ENCODE data around the gene UBE2N.

The UBE2N gene

DNA sequence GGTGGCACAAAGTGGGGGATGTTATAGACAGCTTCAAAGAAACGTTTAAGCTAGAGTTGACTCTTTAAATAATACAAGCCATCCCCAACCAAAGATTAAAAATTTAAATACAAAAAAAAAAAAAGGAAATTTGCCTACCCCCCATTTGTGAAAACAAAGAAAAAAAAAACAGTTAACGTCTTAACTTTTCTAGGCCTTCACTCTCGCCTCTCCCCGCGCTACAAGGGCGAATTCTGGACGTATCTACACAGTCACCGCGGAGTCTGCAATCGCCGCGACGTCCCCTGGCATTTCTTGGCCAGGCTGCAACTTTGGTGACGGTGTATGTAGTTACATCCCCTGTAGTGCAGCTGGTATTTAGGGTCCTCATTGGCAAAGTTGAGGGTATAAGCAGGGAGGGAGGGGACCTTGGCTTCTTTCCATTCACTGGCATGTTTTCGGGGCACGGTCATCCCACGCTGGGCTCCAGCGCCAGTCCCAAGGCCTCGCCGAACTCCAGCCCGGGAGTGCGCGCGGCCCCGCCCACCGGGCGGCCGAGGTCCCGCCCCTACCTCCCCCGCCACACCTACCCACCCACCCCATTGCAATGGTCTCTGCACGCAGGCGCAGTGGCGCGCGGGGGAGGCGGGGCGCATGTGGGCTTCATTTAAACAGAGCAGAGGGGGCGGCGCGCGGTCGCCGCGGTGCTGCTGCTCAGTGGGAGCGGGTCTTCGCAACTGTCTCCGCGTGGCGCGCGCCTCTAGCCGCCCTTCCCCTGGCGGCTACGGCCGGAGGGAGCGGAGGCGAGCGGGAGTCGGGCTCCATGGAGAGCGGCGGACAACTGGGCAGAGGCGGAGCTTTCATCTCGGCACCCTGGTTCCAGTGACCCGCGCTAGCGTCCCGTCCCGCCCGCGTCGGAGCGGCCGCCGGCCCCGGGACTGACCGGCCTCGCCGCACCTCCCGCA lies 64.2 kb downstream of the UBE2N start, which contains the start of gene NUDT4:
Gene NUDT4 (plus strand): TSS at position 674 of the 944 bp plus-strand sequence. CDS start 398 bp downstream, outside the sequence.
- Mint-ChIP-seq H3K9me3 (no peaks in the 10 kb centered on the region), H3K27me3 (ENCODE audit: low read depth) (no peaks in the 10 kb centered on the region), H3K4me1 (peaks cover 48% of the 10 kb centered on the region), H3K36me3 (ENCODE audit: low read depth) (peaks cover 6% of the 10 kb centered on the region), H3K4me3 (peak within 1 kb of the TSS; percentile 98 to 100 (median 100)), H3K27ac (peak within 1 kb of the TSS; percentile 96 to 99 (median 98))
- TF ChIP-seq, protein P1, sequence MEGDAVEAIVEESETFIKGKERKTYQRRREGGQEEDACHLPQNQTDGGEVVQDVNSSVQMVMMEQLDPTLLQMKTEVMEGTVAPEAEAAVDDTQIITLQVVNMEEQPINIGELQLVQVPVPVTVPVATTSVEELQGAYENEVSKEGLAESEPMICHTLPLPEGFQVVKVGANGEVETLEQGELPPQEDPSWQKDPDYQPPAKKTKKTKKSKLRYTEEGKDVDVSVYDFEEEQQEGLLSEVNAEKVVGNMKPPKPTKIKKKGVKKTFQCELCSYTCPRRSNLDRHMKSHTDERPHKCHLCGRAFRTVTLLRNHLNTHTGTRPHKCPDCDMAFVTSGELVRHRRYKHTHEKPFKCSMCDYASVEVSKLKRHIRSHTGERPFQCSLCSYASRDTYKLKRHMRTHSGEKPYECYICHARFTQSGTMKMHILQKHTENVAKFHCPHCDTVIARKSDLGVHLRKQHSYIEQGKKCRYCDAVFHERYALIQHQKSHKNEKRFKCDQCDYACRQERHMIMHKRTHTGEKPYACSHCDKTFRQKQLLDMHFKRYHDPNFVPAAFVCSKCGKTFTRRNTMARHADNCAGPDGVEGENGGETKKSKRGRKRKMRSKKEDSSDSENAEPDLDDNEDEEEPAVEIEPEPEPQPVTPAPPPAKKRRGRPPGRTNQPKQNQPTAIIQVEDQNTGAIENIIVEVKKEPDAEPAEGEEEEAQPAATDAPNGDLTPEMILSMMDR (IDR thresholded peaks at IDR 0.05; ENCODE audit: unreplicated experiment in 3 of 3): no peak

- H3K36me3 Mint-ChIP-seq (ENCODE audit: low read depth): peaks cover 5% of the 10 kb centered on the region
- TF ChIP-seq, protein P1 (IDR thresholded peaks at IDR 0.05; ENCODE audit: unreplicated experiment in 3 of 3): no peak
- H3K27ac Mint-ChIP-seq: peak overlapping the region; percentile 69 to 83 (median 72)
- H3K9me3 Mint-ChIP-seq: no peaks in the 10 kb centered on the region
- peaks cover 41% of the 10 kb centered on the region for H3K4me1 Mint-ChIP-seq
- no peaks in the 10 kb centered on the region for H3K27me3 Mint-ChIP-seq (ENCODE audit: low read depth)
- H3K4me3 Mint-ChIP-seq: peak overlapping the region; percentile 82 to 90 (median 88)
Measured at GRCh38 chr12:93376436-93377251, 65.1 kb downstream of the UBE2N start.

DNA sequence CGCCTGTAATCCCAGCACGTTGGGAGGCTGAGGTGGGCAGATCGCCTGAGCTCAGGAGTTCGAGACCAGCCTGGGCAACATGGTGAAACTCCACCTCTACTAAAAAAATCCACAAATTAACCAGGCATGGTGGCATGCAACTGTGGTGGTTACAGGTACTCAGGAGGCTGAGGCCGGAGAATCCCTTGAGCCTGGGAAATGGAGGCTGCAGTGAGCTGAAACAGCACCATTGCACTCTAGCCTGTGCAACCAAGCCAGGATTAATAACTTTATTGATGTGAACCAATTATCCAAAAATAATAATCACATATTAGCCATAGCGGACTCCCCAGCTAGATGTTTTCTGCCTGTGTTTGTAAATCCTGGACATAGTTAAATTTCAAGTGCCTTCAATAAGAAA lies 65.8 kb downstream of the UBE2N start:
- no peaks in the 10 kb centered on the region for H3K9me3 Mint-ChIP-seq
- H3K27me3 Mint-ChIP-seq (ENCODE audit: low read depth): no peaks in the 10 kb centered on the region
- H3K4me3 Mint-ChIP-seq: peak overlapping the region in 2 of 3 experiments; percentile 82 to 88
- no peaks in the 10 kb centered on the region for H3K36me3 Mint-ChIP-seq (ENCODE audit: low read depth)
- H3K4me1 Mint-ChIP-seq: peaks cover 33% of the 10 kb centered on the region
- peak overlapping the region; percentile 69 to 83 (median 72) for H3K27ac Mint-ChIP-seq
- TF ChIP-seq, protein P1 (IDR thresholded peaks at IDR 0.05; ENCODE audit: unreplicated experiment in 3 of 3): no peak

DNA sequence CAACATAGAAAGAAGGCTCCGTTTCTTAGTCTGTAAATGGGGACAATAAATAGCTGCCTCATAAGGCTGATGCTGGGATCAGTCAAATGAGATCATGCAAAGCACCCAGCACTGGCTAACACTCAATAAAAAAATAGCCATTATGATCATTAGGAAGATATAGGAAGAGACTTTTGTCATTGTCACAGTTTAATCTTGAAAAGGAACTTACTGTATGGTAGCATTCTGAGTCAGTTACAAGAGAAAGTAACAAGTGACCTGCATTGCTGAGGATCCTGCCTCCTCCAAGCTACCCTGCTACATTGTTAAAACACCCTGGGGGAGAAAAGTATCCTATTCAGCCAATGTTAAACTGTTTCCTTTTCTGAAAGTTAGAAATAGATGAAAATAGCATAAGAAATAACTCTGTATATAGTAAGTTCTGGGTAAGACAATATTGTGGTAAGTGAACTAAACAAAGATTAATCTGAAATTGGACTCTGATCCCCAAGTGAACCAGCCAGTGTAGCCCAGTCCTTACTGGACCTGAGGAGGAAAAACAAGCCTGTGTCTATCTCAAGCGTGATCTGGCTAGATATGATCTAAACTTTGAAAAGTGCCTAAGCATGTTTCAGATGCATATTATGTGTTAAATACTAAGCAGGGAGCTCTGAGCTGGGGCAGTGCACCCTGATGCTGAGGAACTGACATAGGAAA lies 67.6 kb downstream of the UBE2N start:
- TF ChIP-seq, protein P1 (IDR thresholded peaks at IDR 0.05; ENCODE audit: unreplicated experiment in 3 of 3): no peak
- H3K27ac Mint-ChIP-seq: peak overlapping the region; percentile 1 to 85 (median 47)
- H3K9me3 Mint-ChIP-seq: no peaks in the 10 kb centered on the region
- H3K4me3 Mint-ChIP-seq: peak overlapping the region in 1 of 3 experiments; percentile 37
- no peaks in the 10 kb centered on the region for H3K36me3 Mint-ChIP-seq (ENCODE audit: low read depth)
- H3K27me3 Mint-ChIP-seq (ENCODE audit: low read depth): no peaks in the 10 kb centered on the region
- peaks cover 22% of the 10 kb centered on the region for H3K4me1 Mint-ChIP-seq

GRCh38 chr12:93370947-93371346 lies 70.8 kb downstream of the UBE2N start:
- Mint-ChIP-seq H3K4me1 (peaks cover 10% of the 10 kb centered on the region), H3K9me3 (no peaks in the 10 kb centered on the region), H3K36me3 (ENCODE audit: low read depth) (no peaks in the 10 kb centered on the region)

More at GRCh38 chr12:93370947-93371346, 70.8 kb downstream of the UBE2N start:
- H3K4me3 Mint-ChIP-seq: no peak overlapping the region
- no peak overlapping the region for H3K27ac Mint-ChIP-seq
- TF ChIP-seq, protein P1 (IDR thresholded peaks at IDR 0.05; ENCODE audit: unreplicated experiment in 3 of 3): no peak
- peaks cover 4% of the 10 kb centered on the region for H3K27me3 Mint-ChIP-seq (ENCODE audit: low read depth)
